ENCODE results near the gene KIAA1958.
"Not testable (repeated sequence)": the region's sequence is repeated elsewhere in the genome, so short reads cannot be mapped to it uniquely, and the experiment has no call there.

Gene KIAA1958

DNA sequence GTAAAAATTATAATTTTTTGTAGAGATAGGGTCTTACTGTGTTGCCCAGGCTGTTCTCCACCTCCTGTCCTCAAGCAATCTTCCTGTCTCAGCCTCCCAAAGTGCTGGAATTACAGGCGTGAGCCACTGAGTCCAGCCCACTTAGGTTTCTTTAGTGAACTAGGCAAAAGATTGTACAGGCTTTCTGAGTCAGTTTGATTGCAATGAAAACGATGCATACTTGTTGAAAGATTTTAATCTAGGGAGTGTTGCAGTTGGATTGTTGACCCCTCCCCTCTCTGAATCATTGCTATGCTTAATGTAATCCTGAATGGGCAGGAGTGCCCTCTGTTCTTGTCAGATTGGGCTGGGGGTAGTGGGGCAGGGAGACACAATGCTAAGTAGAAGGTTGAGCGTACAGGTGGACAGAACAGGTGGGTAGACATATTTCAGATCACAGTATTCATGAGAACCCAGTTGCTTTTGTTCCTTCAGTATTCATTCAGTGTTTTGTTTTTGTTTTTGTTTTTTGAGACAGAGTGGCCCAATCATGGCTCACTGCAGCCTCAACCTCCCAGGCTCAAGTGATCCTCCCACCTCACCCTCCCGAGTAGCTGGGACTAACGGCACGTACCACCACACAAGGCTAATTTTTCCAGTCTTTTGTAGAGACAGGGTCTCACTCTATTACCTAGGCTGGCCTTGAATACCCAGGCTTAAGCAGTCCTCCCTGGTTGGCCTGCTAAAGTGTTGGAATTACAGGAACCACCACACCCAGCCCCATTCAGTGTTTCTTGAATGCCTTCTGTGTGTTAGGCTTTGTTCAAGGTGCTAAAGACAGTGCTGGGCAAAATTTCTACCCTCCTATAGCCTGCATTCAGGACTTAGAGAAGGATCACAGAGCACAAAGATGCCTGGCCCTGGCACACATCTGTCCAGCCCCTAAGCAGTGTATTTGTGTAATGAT, 70.1 kb downstream of the KIAA1958 start:
- no peak for DNase-seq

GRCh38 chr9:112558476-112558875, 71.8 kb downstream of the KIAA1958 start:
- DNase-seq: no peak

DNA sequence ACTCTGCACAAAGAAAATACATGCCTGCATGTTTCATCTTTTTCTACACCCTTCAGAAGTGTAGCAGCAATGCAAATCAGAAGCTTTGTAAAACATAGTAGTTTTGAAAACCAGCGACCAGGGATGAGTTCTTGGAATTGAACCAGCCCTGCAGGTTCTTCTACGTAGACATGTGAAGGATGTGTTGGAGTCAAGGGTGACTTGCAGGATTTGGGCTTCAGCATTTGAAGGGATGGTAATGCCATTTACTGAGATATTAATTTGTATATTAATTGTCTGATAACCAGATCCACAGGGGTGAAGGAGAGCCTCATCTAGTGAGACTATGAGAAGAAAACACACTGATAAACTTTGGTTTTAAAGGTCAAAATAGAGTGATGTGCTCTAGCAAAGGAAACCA, 72.4 kb downstream of the KIAA1958 start:
- no peak for DNase-seq

DNA sequence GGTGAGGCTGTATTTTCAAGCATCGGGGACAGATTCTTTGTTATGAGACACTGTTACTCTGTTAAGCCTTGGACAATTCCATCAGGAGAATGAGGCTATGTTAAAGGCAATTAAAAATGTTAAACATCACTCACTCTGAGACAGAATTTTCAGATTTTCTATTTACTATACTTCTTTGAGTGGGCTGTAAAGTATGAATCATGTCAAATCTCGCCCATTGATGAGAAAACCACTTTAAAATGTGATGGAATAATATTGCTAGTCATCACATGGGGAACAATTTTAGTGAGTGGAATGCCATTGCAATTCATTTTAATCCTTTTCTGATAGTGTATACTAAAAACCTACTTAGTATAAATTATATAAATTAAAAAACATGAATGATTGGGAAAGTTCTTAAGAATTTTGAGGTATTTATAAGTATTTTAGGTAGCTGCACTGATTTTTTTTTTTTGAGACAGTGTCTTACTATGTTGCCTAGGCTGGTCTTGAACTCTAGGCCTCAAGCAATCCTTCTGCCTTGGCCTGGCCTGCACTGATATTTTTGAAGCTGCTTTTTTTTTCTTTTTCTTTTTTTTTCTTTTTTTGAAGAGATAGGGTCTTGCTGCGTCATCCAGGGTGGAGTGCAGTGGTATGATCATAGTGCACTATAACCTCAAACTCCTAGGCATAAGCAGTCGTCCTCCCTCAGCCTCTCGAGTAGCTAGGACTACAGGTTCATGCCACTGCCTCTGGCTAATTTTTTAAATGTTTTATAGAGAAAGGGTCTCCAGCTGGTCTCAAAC, 73.2 kb downstream of the KIAA1958 start:
- DNase-seq: no peak

DNA sequence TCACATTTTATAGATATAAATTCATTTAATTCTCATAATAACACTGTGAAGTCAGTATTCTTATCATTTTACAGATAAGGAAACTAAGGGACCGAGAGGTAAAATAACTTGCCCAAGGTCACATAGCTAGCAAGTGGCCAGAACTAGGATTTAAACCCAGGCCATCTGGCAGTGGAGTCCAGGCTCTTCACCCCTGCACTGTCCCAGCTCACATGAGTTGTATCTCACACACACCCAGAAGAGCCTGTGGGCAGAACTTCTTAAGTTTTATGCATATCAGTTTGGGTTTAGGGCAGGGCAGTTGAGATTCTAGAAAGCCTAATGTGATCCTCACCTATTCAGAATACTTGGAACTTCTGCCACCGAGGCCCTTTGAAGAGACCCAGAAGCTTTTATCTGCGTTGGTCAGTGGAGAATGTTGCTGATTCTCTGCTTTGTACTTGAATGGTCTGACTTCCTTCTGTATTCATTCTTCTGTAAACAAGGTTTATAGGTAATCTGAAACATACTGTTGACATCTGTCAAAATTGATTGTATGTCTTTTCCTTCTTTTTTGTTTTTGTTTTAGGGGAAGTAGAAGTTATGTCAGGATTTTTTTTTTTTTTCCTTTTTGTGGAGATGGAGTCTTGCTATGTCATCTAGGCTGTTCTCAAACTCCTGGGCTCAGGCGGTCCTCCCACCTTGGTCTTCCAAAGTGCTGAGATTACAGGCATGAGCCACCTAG, 75.8 kb downstream of the KIAA1958 start:
- DNase-seq: no peak

DNA sequence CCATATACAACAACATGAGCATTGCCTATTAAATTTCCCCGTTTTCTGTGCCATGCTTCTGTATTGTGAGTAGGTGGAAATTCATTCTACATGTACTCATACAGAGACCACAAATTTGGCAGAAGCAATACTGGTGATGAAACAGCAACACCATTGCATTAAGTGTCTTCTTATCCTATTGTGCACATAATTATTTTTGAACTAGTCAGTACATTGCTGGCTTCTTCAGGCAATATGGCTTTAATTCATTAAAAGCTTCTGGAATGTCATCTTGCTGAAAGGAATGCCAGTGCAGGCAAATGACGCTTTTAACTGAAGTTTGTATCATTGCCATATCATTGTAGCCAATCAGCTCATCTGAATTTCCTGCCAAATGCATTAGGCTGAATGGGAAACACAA, 82.6 kb downstream of the KIAA1958 start:
- DNase-seq: no peak

- DNase-seq: no peak
These were observed 84.1 kb downstream of the KIAA1958 start for GRCh38 chr9:112570671-112571167.

GRCh38 chr9:112571624-112572355, 85.2 kb downstream of the KIAA1958 start:
- DNase-seq: no peak

DNA sequence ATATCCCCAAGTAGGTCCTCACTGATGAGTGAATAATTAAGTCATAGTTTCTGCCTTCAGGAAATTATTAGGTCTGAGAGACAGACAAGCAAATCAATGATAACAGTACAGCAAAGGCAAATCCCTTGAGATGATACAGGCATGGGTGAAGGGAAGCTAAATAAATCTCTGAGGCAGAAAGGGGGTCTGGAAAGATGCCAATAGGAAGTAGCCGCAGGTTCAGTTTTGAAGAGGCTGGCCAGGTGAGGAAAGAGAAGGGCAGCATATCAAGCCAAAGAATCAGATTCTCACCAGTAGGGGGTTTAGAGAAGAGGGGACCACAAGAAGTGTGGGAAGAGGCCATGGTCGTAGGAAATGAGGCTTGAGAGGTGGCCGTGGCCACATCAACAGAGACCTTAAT, 85.8 kb downstream of the KIAA1958 start:
- no peak for DNase-seq

DNA sequence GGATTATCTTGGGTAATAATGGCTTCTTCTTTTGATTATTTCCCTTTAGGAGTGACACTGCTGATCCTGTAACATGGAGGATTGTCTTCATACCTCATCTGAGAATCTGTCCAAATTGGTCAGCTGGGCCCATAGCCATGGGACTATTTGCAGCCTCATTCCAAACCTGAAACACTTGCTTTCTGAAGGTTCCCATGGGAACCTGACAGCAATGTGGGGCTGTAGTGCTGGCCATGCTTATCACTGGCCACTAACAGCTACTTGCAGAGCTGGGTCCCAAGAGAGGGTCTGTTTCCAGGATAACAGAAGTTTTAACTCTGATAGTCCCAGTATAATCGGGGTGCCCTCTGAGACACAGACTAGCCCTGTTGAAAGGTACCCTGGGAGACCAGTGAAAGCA, 87.4 kb downstream of the KIAA1958 start:
- no peak for DNase-seq

- no peak for DNase-seq
These were observed 88.5 kb downstream of the KIAA1958 start for GRCh38 chr9:112575107-112575506.

DNA sequence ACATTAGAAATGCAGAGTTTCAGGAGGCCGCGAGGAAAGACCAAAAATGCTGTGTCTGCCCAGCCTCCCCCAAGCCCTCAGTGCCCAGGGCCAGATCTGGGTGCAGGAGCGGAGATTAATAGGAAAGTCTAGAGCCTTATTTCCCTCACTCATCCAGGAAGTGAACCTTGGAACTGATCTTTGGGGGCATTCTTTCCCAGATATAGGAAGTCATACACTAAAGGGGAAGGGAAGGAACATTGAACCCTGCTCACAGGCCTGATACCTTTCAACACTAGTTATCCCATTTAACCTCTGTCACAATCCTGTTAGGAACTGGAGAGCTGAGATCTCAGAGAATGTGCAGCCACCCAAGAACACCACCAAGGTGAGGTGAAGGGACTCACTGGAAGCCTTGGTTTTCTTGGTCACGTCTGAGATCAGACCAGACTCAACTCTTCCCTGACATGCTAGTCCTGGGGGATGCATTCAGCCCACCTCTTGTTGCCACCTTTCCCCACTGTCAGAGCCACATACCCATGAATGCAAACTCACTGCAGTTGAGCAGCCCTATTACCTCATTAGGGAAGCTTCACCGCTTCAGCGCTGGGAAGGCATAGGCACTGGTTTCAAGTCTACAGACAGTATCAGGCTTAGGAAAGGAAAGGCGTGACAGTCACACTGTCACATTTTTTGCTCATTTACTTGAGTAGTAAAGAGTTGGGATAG, 95.0 kb downstream of the KIAA1958 start:
- DNase-seq: no peak

GRCh38 chr9:112582371-112583262, 96.0 kb downstream of the KIAA1958 start:
- DNase-seq: no peak

DNA sequence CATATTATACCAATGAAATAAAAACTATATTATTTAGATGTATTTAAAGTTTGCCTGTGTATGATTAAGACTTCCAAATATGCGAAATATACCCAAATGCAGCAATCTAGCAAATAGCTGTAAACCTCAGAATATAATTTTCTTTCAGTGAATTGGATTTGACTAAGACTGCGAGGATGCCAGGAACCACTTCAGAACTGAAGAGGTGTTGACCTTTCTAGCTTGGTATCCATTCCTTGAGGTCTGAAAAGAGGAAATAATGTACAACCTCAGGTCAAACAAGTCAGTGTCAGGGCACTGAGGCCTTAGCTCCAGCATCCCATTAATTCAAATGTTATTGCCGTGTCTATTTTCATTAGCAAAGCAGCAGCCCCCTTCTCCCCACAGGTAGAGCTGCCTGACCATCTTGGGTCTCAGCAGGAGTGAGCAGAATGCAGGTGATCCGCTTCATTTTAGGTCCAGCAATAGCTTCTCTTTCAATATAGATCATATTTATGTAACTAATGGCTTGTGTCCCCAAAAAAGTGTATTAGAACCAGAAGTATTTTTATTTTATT, 100.0 kb downstream of the KIAA1958 start:
- no peak for DNase-seq

DNA sequence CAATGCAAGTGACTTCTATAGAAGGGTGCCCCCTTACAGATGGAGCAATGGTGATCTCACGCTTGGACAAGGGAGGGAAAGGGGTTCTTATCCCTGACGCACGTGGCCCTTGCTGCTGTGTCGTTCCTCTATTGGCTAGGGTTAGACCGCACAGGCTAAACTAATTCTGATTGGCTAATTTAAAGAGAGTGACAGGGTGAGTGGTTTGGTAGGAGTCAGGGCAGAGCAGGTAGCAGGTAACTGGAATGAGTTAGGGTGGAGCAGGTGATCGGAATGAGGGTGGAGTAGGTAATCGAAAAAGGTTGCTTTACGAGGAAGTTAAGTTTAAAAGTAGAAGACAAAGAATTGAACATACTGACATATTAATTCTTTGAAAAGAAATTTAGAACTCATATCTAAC, 105.2 kb downstream of the KIAA1958 start:
- not testable (repeated sequence) for DNase-seq

- no peak for DNase-seq
These were observed 113.1 kb downstream of the KIAA1958 start for GRCh38 chr9:112599732-112600131.

DNA sequence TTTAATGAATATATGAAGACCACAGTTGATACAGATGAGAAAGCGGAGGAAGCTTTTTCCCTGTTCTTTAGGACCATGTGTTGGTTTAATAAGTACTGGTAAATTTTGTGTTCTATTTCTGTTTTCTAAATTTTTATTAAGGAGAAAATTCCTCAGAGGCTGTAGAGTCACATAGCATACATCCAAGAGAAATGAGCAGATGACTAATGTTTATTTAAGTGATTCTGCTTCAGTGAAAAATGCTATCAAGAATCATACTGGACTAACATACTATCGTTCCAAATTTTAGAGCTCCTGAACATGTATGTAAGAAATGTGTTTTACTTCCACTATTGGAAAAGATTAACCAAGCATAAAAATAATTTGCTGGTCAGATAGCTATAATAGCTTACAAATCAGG, 115.0 kb downstream of the KIAA1958 start:
- DNase-seq: no peak

DNA sequence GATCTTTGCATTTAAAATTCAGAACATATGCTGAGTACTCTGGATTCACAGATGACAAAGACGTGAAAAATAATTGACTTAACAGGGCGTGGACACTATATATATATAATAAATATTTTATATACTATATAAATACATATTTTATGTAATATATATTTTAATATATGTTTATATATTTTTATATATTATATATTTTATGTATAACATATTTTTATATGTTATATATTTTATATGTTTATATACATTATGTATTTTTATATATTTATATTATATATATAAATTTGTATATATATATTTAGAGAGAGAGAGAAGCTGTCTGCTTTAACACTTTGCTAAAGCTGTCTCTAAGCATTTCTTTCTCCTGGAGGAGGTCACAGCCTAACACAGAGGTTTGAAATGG, 118.2 kb downstream of the KIAA1958 start:
- no peak for DNase-seq

- no peak for DNase-seq
These were observed 118.9 kb downstream of the KIAA1958 start for GRCh38 chr9:112605518-112605917.

GRCh38 chr9:112605963-112606699, 119.5 kb downstream of the KIAA1958 start:
- DNase-seq: no peak

All from NCI-H1048 (cell line).